Measurements from ENCODE around the gene SUN1. TPM values are rescaled to one million over a fixed set of nuclear protein-coding genes. Genes with fewer than 3 reads are reported as not detected.

Gene SUN1
- total and polyA plus RNA-seq, 2 of the 8 experiments (the other 6 are each of a cell fraction or from before 2014, with no cell fraction given) = 108 to 158 TPM

- H3K4me3 ChIP-seq (ENCODE audit: extremely low read depth in 1 of 4, insufficient read depth in 2 of 4, low read depth in 3 of 4, low read length in 4 of 4) = no peak overlapping the region
- no peaks in the 10 kb centered on the region for H3K79me2 ChIP-seq (ENCODE audit: control insufficient read depth in 1 of 2, insufficient read depth in 2 of 2, low read length in 2 of 2)
- CTCF ChIA-PET (ENCODE audit: partially characterized antibody) = interaction anchor here (1.2 to 3.8 kb wide), 2 partner anchors 10 to 131 kb away, joined by 3 to 20 read pairs; no protein-coding TSS in a partner anchor
- H4K8ac ChIP-seq (ENCODE audit: extremely low read depth, insufficient read depth, low read length) = no peak overlapping the region
- DNase-seq (ENCODE audit: low read depth in 1 of 2, low spot score in 2 of 2) = no peak
- no peak overlapping the region for H2BK12ac ChIP-seq (ENCODE audit: low read depth, low read length)
- TF ChIP-seq KDM4A (IDR thresholded peaks at IDR 0.05; ENCODE audit: low read depth, low read length, severe bottlenecking) = no peak
- no peak for TF ChIP-seq RAD21 (IDR thresholded peaks at IDR 0.05 in 1 of 2, conservative IDR thresholded peaks at IDR 0.05 in 1 of 2; ENCODE audit: low read depth in 2 of 2, low read length in 2 of 2)
- TF ChIP-seq TAF1 (IDR thresholded peaks at IDR 0.05; ENCODE audit: low read depth, low read length) = no peak
- no peak for TF ChIP-seq RXRA (IDR thresholded peaks at IDR 0.05; ENCODE audit: insufficient read depth, low read depth, low read length)
- TF ChIP-seq FOSL1 (IDR thresholded peaks at IDR 0.05; ENCODE audit: insufficient read depth, low read depth, low read length) = no peak
- no peak for TF ChIP-seq ATF2 (IDR thresholded peaks at IDR 0.05; ENCODE audit: low read length)
- TF ChIP-seq KDM5A (IDR thresholded peaks at IDR 0.05; ENCODE audit: low read length) = no peak
- TF ChIP-seq BCL11A (IDR thresholded peaks at IDR 0.05; ENCODE audit: low read depth in 2 of 2, low read length in 2 of 2) = no peak
- H3K23ac ChIP-seq (ENCODE audit: insufficient read length) = no peak overlapping the region
- no peak overlapping the region for H2AK5ac ChIP-seq (ENCODE audit: low read depth, low read length)
- H3K4me1 ChIP-seq (replicated peaks in 1 of 4; ENCODE audit: control insufficient read depth in 3 of 4, insufficient read depth in 4 of 4, low read length in 3 of 4) = no peaks in the 10 kb centered on the region
- no peak overlapping the region for H3K14ac ChIP-seq (ENCODE audit: insufficient read length)
- peaks cover 28 to 70% (median 60%) of the 10 kb centered on the region in 4 experiments for H3K36me3 ChIP-seq (ENCODE audit: control insufficient read depth in 2 of 4, insufficient read depth in 4 of 4, low read length in 3 of 4)
- H2BK15ac ChIP-seq (ENCODE audit: low read length) = no peak overlapping the region
- H3K18ac ChIP-seq (ENCODE audit: extremely low read depth, low read length) = no peak overlapping the region
- no peak overlapping the region for H4K5ac ChIP-seq (ENCODE audit: insufficient read length, low read depth, low read length)
- no peaks in the 10 kb centered on the region for H3K23me2 ChIP-seq (ENCODE audit: low read depth, low read length)
- WGBS, 2 experiments (ENCODE audit: extremely low coverage in 1 of 2, insufficient coverage in 1 of 2, insufficient read length in 1 of 2, insufficient replicate concordance in 2 of 2, low coverage in 1 of 2, low lambda C conversion rate in 2 of 2, missing lambda C conversion rate in 1 of 2) = 91% methylated on average over 6 of the region's 6 CpGs; no CpG with 5 or more reads in 1 of the 2 experiments
- H3K27ac ChIP-seq (ENCODE audit: low read depth, low read length) = no peak overlapping the region
- no peaks in the 10 kb centered on the region for H3K27me3 ChIP-seq (replicated peaks in 1 of 4; ENCODE audit: control insufficient read depth in 3 of 4, extremely low read depth in 1 of 4, insufficient read depth in 3 of 4, low read length in 3 of 4)
- H3K9ac ChIP-seq (replicated peaks in 1 of 4; ENCODE audit: extremely low read depth in 1 of 4, low read depth in 3 of 4, low read length in 3 of 4) = no peak overlapping the region
- no peak overlapping the region for H3K4me2 ChIP-seq (ENCODE audit: insufficient read depth in 1 of 2, low read depth in 2 of 2, low read length in 2 of 2)
- H2BK20ac ChIP-seq (ENCODE audit: low read length) = no peak overlapping the region
- H3K4ac ChIP-seq (replicated peaks; ENCODE audit: insufficient read length, low read depth, low read length) = no peak overlapping the region
- H4K91ac ChIP-seq (replicated peaks; ENCODE audit: insufficient read length, low read length) = no peak overlapping the region
- no peaks in the 10 kb centered on the region for H3K9me3 ChIP-seq (ENCODE audit: insufficient read depth in 2 of 2, low read depth in 1 of 2, low read length in 1 of 2)
- H2BK120ac ChIP-seq (replicated peaks; ENCODE audit: low read depth, low read length) = no peak overlapping the region
- no peak overlapping the region for H3K56ac ChIP-seq (replicated peaks; ENCODE audit: insufficient read length, low read depth, low read length)
- H4K20me1 ChIP-seq (replicated peaks in 1 of 2; ENCODE audit: control insufficient read depth in 1 of 2, insufficient read depth in 2 of 2, low read length in 2 of 2) = peaks cover 3 to 13% of the 10 kb centered on the region in 2 experiments
- H2BK5ac ChIP-seq (ENCODE audit: low read depth, low read length) = no peak overlapping the region
- H3K79me1 ChIP-seq (ENCODE audit: low read depth, low read length) = peaks cover 3% of the 10 kb centered on the region
- no peak overlapping the region for H2AFZ ChIP-seq (ENCODE audit: low read length)
- POLR2A ChIA-PET (ENCODE audit: partially characterized antibody) = no interaction called here
- FAIRE-seq = no peak
Observed at GRCh38 chr7:862157-862556, 29.9 kb downstream of the SUN1 start.
